ENCODE measurements around the gene TGFBR2.

- no peak for TF ChIP-seq CTCF (IDR thresholded peaks at IDR 0.05)
- no peak for TF ChIP-seq POLR2AphosphoS5 (IDR thresholded peaks at IDR 0.05; ENCODE audit: low read depth, low read length)
- TF ChIP-seq SIN3A (IDR thresholded peaks at IDR 0.05; ENCODE audit: borderline replicate concordance, insufficient read depth, low read depth, low read length): no peak
- no peak for TF ChIP-seq REST (IDR thresholded peaks at IDR 0.05; ENCODE audit: insufficient read depth in 1 of 2, low read depth in 2 of 2, low read length in 1 of 2)
Measured at GRCh38 chr3:30679045-30679444, 72.6 kb downstream of the TGFBR2 start.

All from Panc1 (cell line).